ENCODE measurements around the gene ZNF506.
"Not testable (repeated sequence)": the region's sequence is repeated elsewhere in the genome, so short reads cannot be mapped to it uniquely, and the experiment has no call there.

Gene ZNF506

GRCh38 chr19:19821366-19821951 is at the start of gene ZNF506:
Gene ZNF506, minus strand, starts transcription at chr19:19821750. Its CDS starts 147 bp downstream, at chr19:19821603.
- no peaks in the 10 kb centered on the region for H3K27me3 Mint-ChIP-seq
- H3K9me3 Mint-ChIP-seq, result peaks cover 31% of the 10 kb centered on the region
- peaks cover 63% of the 10 kb centered on the region for H3K4me1 Mint-ChIP-seq (ENCODE audit: low read depth)
- H3K4me3 Mint-ChIP-seq, result peak within 1 kb of the TSS; percentile 99
- H3K27ac Mint-ChIP-seq, result peak within 1 kb of the TSS; percentile 97
- peaks cover 52% of the 10 kb centered on the region for H3K36me3 Mint-ChIP-seq (ENCODE audit: low read depth)

GRCh38 chr19:19870086-19870485 is 48.5 kb upstream of the ZNF506 start:
- H3K27me3 Mint-ChIP-seq, H3K9me3 Mint-ChIP-seq, H3K27ac Mint-ChIP-seq, H3K4me3 Mint-ChIP-seq: not testable (repeated sequence)
- Mint-ChIP-seq H3K36me3 (ENCODE audit: low read depth) (peaks cover 30% of the 10 kb centered on the region), H3K4me1 (ENCODE audit: low read depth) (peaks cover 51% of the 10 kb centered on the region)

GRCh38 chr19:19866611-19867248 is 45.2 kb upstream of the ZNF506 start:
- H3K4me3 Mint-ChIP-seq, result peak overlapping the region; percentile 99
- H3K4me1 Mint-ChIP-seq (ENCODE audit: low read depth), result peaks cover 33% of the 10 kb centered on the region
- H3K9me3 Mint-ChIP-seq, result peaks cover 4% of the 10 kb centered on the region
- H3K36me3 Mint-ChIP-seq (ENCODE audit: low read depth), result peaks cover 9% of the 10 kb centered on the region
- peak overlapping the region; percentile 98 for H3K27ac Mint-ChIP-seq
- H3K27me3 Mint-ChIP-seq, result no peaks in the 10 kb centered on the region

- no peaks in the 10 kb centered on the region for H3K27me3 Mint-ChIP-seq
- H3K36me3 Mint-ChIP-seq (ENCODE audit: low read depth), result peaks cover 10% of the 10 kb centered on the region
- peaks cover 29% of the 10 kb centered on the region for H3K4me1 Mint-ChIP-seq (ENCODE audit: low read depth)
- peaks cover 8% of the 10 kb centered on the region for H3K9me3 Mint-ChIP-seq
- peak within 1 kb of the TSS; percentile 98 for H3K27ac Mint-ChIP-seq
- peak within 1 kb of the TSS; percentile 99 for H3K4me3 Mint-ChIP-seq
These were observed 44.4 kb upstream of the ZNF506 start, which contains the start of gene ZNF253 for GRCh38 chr19:19865750-19866610. Gene ZNF253, plus strand, starts transcription at chr19:19865882. Its CDS starts 115 bp downstream, at chr19:19865997.

GRCh38 chr19:19860756-19861390 is 39.3 kb upstream of the ZNF506 start:
- Mint-ChIP-seq H3K9me3 (peaks cover 8% of the 10 kb centered on the region), H3K27me3 (no peaks in the 10 kb centered on the region), H3K27ac (no peak overlapping the region), H3K4me3 (peak overlapping the region; percentile 74), H3K36me3 (ENCODE audit: low read depth) (peaks cover 8% of the 10 kb centered on the region), H3K4me1 (ENCODE audit: low read depth) (peaks cover 5% of the 10 kb centered on the region)

- H3K4me1 Mint-ChIP-seq (ENCODE audit: low read depth), result peaks cover 8% of the 10 kb centered on the region
- peaks cover 8% of the 10 kb centered on the region for H3K9me3 Mint-ChIP-seq
- peaks cover 10% of the 10 kb centered on the region for H3K36me3 Mint-ChIP-seq (ENCODE audit: low read depth)
- H3K27ac Mint-ChIP-seq, result no peak overlapping the region
- no peaks in the 10 kb centered on the region for H3K27me3 Mint-ChIP-seq
- H3K4me3 Mint-ChIP-seq, result no peak overlapping the region
These were observed 37.2 kb upstream of the ZNF506 start for GRCh38 chr19:19858751-19859150.

GRCh38 chr19:19851740-19852139 is 30.2 kb upstream of the ZNF506 start:
- H3K27ac Mint-ChIP-seq; H3K4me3 Mint-ChIP-seq; H3K9me3 Mint-ChIP-seq; H3K4me1 Mint-ChIP-seq (ENCODE audit: low read depth); H3K27me3 Mint-ChIP-seq; H3K36me3 Mint-ChIP-seq (ENCODE audit: low read depth): not testable (repeated sequence)

- H3K4me3 Mint-ChIP-seq, result no peak overlapping the region
- H3K27me3 Mint-ChIP-seq, result no peaks in the 10 kb centered on the region
- H3K36me3 Mint-ChIP-seq (ENCODE audit: low read depth), result peaks cover 4% of the 10 kb centered on the region
- no peak overlapping the region for H3K27ac Mint-ChIP-seq
- H3K4me1 Mint-ChIP-seq (ENCODE audit: low read depth), result no peaks in the 10 kb centered on the region
- H3K9me3 Mint-ChIP-seq, result peaks cover 7% of the 10 kb centered on the region
These were observed 27.5 kb upstream of the ZNF506 start for GRCh38 chr19:19849056-19849455.

GRCh38 chr19:19847781-19848180 is 26.2 kb upstream of the ZNF506 start:
- Mint-ChIP-seq H3K9me3 (peaks cover 10% of the 10 kb centered on the region), H3K27me3 (no peaks in the 10 kb centered on the region), H3K4me3 (no peak overlapping the region), H3K4me1 (ENCODE audit: low read depth) (no peaks in the 10 kb centered on the region), H3K27ac (no peak overlapping the region), H3K36me3 (ENCODE audit: low read depth) (peaks cover 8% of the 10 kb centered on the region)

GRCh38 chr19:19835560-19836038 is 14.0 kb upstream of the ZNF506 start:
- Mint-ChIP-seq H3K9me3 (peaks cover 23% of the 10 kb centered on the region), H3K4me3 (no peak overlapping the region), H3K27me3 (no peaks in the 10 kb centered on the region)

GRCh38 chr19:19826875-19827274 is 5.3 kb upstream of the ZNF506 start:
- H3K27me3 Mint-ChIP-seq, result no peaks in the 10 kb centered on the region
- peaks cover 15% of the 10 kb centered on the region for H3K4me1 Mint-ChIP-seq (ENCODE audit: low read depth)
- no peak overlapping the region for H3K4me3 Mint-ChIP-seq
- H3K9me3 Mint-ChIP-seq, result peaks cover 65% of the 10 kb centered on the region
- H3K27ac Mint-ChIP-seq, result no peak overlapping the region
- H3K36me3 Mint-ChIP-seq (ENCODE audit: low read depth), result peaks cover 36% of the 10 kb centered on the region

More at GRCh38 chr19:19835560-19836038, 14.0 kb upstream of the ZNF506 start:
- H3K4me1 Mint-ChIP-seq (ENCODE audit: low read depth), result no peaks in the 10 kb centered on the region
- no peak overlapping the region for H3K27ac Mint-ChIP-seq
- H3K36me3 Mint-ChIP-seq (ENCODE audit: low read depth), result peaks cover 21% of the 10 kb centered on the region

- Mint-ChIP-seq H3K4me3 (no peak overlapping the region), H3K27ac (no peak overlapping the region), H3K9me3 (peaks cover 45% of the 10 kb centered on the region), H3K4me1 (ENCODE audit: low read depth) (peaks cover 43% of the 10 kb centered on the region), H3K36me3 (ENCODE audit: low read depth) (peaks cover 42% of the 10 kb centered on the region), H3K27me3 (no peaks in the 10 kb centered on the region)
These were observed 2.4 kb upstream of the ZNF506 start for GRCh38 chr19:19823916-19824315.

- H3K4me1 Mint-ChIP-seq (ENCODE audit: low read depth), result peaks cover 60% of the 10 kb centered on the region
- not testable (repeated sequence) for H3K27me3 Mint-ChIP-seq
- H3K27ac Mint-ChIP-seq, result peak overlapping the region; percentile 76
- peaks cover 53% of the 10 kb centered on the region for H3K36me3 Mint-ChIP-seq (ENCODE audit: low read depth)
- peaks cover 34% of the 10 kb centered on the region for H3K9me3 Mint-ChIP-seq
- H3K4me3 Mint-ChIP-seq, result peak overlapping the region; percentile 99
These were observed 426 bp upstream of the ZNF506 start for GRCh38 chr19:19821976-19822375.

GRCh38 chr19:19820774-19821320 is 703 bp downstream of the ZNF506 start:
- peaks cover 27% of the 10 kb centered on the region for H3K9me3 Mint-ChIP-seq
- H3K4me3 Mint-ChIP-seq, result peak overlapping the region; percentile 99

More at GRCh38 chr19:19820774-19821320, 703 bp downstream of the ZNF506 start:
- Mint-ChIP-seq H3K27ac (peak overlapping the region; percentile 97), H3K4me1 (ENCODE audit: low read depth) (peaks cover 69% of the 10 kb centered on the region), H3K36me3 (ENCODE audit: low read depth) (peaks cover 53% of the 10 kb centered on the region), H3K27me3 (no peaks in the 10 kb centered on the region)
